Nucleus accumbens (tissue), 56 donors: ENCODE data around the gene COA5.
"Not testable (repeated sequence)": the region's sequence is repeated elsewhere in the genome, so short reads cannot be mapped to it uniquely, and the experiment has no call there.

Experiments used
- DNase-seq, 56 donors: peaks; one replicate each; lab custom pipeline; 2025; lab: John Stamatoyannopoulos, UW

Gene COA5

DNA sequence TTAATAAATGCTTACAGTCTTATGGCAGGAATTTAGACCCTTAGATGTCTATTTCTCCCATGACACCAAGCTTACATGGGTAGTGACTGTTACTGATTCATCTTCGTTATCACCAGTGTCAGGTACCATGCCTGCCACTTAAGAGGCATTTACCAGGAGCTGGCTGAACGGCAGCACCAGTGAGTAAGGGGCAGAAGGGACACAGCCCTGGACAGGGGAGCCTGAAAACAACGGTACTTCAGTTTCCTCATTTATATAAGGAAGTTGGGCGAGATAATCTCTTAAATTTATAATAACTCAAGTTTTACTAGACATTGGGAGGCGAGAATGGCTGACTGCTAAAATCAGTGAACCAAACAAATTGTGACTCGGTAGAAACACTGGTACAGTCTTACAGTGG is 1.2 kb downstream of the COA5 start:
- no peak for DNase-seq

GRCh38 chr2:98606431-98606830 is 1.9 kb downstream of the COA5 start:
- DNase-seq: no peak

- DNase-seq: no peak
These were observed 3.2 kb downstream of the COA5 start for GRCh38 chr2:98605076-98605475.

DNA sequence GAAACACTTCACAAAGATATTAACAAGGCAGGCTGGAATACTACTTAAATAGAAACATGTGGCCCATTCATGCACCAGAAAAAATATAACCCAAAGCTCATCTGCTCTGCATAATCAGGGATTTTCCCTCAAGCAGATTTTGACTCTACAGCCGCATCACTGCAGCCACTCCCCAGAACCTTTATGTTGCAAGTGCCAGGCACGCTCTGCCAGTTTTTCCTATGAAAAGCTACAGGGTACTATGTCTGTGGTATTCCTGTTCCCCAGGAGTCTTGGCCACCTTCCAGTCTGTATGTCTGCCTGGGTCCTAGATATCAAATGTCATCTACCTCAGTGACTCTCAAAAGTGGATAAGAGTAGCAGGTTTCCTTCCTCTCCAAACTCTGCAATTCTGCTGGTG is 3.8 kb downstream of the COA5 start:
- no peak for DNase-seq

DNA sequence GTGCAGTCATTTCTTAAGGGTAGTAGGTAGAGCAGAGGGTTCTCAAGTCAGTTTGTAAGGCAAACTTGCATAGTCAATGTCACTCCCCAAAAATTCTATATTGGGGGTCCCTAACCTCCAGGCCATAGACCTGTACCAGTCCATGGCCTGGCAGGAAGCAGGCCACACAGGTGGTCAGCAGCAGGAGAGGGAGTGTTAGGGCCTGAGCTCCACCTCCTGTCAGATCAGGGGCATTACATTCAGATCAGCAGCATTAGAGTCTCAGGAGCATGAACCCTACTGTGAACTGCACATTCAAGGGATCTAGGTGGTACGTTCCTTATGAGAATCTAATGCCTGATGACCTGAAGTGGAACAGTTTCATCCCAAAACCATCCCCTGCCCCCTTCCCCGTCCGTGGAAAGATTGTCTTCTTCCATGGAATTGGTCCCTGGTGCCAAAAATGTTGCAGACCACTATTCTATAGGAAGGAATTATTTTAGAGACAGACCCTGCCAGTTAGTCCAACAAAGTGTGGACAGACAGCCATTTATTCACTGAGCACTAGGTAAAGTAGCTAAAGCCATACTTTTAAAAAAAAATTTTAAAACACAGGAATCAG is 6.7 kb downstream of the COA5 start:
- DNase-seq: peak in 1 of 56 donors; percentile 11

GRCh38 chr2:98598781-98599428 is 9.4 kb downstream of the COA5 start:
- DNase-seq: no peak

- DNase-seq: not testable (repeated sequence)
These were observed 13.6 kb downstream of the COA5 start for GRCh38 chr2:98594665-98595064.

- DNase-seq: no peak
These were observed 15.7 kb downstream of the COA5 start for GRCh38 chr2:98592565-98592964.

DNA sequence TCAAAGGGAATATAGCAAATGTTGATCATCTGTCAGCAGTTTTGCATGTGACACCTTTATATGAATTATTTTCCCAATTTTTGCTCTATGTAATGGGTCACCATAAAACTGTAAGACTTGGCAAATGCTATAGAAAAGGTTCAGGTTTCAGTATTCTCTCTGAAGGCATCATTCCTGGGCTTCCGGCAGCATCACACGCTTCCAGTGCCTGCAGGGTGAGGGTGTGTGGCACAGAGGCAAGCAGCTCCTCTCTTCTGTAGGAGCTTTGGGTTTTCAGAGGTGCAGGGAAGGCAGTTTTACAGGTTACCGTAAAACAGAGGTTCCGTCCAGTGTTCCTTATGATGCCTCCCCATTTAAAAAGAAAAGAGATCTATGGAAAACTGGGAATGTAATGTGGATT is 18.8 kb downstream of the COA5 start:
- DNase-seq: no peak

DNA sequence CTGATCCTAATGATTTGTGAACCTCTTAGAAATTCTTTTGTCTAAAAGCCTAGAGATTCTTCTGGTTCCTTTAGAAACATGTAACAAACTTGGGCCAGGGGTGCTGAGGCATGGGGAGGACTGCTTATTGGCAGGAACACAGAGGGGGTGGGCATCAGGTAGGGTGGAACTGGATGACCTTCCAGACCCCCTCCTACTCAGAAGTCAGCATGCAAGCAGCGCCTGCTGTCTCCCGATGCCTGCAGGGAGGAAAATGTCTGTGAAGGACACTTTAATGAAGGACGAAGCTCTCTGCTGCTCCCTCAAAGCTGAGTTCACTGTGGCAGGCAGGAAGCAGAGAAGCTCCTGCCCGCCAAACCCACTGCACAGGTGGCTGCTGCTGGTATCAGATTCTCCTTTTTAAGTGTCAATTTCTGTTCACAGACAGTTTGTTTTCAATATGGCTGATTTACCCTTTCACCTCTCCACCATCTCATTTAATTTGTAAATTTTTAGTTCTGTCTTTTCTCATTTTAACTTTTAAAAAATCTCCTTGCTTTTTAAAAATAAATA is 19.4 kb downstream of the COA5 start:
- DNase-seq: no peak

DNA sequence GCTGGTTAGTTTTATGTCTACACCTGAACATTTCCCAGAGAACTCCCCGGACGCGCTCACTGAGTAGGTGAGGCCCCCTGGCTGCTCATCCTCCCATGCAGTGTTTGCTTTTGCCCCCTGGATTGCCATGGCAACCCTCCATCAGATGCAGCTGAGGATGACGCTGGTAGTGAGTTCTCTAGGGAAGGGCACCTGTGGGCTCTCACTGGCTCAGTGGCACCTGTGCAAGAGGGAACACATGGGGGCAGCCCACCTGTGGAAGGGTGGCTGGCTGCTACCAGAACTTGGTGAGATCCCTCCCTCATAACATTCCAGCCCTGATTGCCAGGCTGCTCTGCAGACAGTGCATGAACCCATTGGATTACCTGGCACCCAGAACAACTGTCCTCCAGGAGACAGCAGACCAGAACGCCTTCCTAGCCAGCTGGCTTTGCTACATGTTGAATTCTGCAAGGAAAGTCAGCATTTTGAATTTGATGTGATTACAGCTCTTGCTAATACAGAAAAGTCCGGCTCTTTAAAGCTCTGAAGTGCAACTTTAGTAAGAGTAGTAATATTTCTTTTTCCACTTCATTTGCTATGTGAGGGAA is 21.7 kb downstream of the COA5 start:
- DNase-seq: peak in 5 of 56 donors; percentile 9 to 43 (median 19)

DNA sequence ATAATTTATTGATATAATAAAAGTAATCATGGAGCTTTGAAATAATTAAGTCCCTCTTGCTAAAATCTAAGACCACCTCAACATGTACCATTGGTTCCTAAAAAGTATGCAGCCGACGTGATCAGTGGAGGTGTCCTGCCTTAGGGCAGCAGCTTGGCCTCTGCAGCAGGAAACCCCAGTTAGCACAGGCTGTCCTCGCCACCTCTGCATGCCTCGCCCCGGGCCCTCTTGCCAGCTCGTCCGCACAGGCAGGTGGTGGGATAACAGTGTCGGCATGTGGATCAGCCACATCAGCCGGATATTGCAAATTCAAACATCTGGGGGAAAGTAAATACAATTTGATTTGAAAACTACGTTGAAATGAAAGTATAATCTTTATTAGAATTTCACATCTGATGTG is 22.9 kb downstream of the COA5 start:
- no peak for DNase-seq

GRCh38 chr2:98583816-98584618 is 24.3 kb downstream of the COA5 start:
- no peak for DNase-seq

GRCh38 chr2:98583276-98583675 is 25.0 kb downstream of the COA5 start:
- no peak for DNase-seq

GRCh38 chr2:98582523-98582922 is 25.8 kb downstream of the COA5 start:
- no peak for DNase-seq

DNA sequence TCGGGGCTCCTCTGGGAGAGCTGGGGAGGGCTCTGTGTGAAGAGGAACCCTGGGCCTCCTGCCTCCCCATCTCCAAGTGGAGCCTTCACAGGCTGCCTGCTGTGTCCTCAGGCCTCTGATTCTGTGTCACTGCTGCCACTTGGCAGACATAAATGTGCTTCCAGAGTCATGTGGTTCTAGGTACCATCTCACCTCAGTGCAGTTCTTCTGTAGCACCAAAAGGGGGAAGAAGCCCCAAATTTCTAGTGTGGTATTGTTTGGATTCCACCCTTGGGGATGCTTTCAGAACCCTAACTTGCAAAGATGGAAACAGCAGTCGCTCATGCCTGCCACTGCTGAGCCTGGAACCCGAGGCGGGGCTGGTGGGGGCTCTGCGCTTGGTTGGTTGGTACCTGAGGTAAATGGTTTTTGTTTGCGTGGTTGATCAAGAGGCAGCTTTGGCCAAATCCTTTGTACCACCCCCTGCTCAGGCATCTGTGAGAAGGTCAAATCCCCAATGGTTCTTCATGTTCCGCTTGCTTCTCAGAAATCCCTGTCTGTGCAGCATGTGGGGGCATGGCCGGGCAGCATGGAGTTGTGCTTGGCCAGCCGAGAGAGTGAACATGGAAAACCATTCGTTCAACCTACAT is 27.5 kb downstream of the COA5 start:
- DNase-seq: no peak

DNA sequence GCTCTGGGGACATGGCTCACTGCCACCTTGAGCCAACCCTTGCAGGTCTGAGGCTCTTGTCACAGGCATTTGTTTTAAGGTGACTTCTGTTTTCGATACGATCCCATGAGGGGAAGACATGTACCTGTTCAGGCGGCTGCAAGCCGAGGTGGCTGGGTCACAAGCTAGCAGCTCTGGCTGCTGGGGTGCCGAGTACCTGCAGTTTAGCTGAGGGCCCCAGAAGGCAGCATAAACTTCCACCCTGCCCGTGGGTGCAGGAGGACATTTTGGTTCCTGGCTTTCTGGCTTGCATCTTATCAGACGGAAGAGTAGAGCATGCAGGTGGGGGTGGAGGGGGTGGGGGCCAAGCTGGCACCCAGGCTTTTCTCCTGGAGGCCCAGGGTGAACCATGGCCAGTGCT is 28.4 kb downstream of the COA5 start:
- DNase-seq: no peak

DNA sequence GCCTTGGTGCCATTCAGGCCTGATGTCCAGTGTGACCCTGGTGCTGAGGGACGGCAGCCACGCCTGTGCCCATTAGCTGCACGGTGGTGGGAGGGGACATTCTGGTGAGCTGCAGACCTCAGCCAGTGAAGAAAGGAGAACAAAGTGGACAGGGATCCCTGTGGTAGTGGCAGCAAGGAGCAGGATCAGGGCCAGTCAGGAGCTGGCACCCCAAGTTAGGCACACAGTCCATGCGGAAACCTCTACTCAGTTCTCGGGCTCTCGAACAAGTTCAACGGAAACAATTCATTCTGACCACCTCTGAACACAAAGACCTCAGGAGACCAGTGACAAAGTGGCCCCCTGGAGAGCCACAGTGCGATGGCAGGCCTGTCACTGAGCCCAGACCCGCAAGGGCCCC is 30.1 kb downstream of the COA5 start:
- no peak for DNase-seq

GRCh38 chr2:98577313-98577712 is 31.0 kb downstream of the COA5 start:
- no peak for DNase-seq

DNA sequence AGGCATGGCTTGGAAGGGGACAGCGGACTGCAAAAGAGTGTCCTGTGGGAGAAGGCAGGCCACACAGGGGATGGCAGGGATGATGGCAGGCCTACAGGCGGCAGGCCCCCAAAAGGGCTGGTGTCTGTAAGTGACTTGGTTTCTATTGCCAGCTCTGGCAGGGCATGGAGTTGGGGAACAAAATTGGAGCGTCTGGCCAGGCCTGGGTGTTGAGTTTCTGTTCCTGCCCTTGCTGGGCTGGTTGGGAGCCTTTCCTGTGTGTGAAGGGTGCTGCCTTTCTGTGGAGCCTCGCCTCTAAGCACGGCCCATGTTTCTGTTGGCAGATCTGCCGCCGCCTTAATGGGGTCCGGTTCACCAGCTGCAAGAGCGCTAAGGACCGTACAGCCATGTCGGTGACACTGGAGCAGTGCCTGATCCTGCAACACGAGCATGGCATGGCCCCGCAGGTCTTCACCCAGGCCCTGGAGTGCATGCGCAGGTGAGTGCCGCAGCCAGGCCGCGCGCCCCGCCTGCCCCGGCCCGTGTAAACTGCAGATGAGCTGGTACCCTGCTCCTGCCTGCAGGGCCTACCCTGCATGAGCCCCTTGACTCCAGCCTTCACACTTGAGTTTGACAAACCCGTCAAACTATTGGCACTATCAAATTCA is 31.5 kb downstream of the COA5 start:
- DNase-seq: no peak
